GM18867 (cell line): ENCODE measurements around the gene ATF7.
A peak's percentile ranks its signal among the peaks of the same experiment; 100 is the strongest.

Experiments used
- ATAC-seq: cut with Tn5 transposase; IDR thresholded peaks from one replicate; pipeline ENCODE4 v1.9.1; 2021; ENCODE audit warnings: mild to moderate bottlenecking, moderate library complexity; ENCODE audit not compliant: unreplicated experiment

ATF7 gene

DNA sequence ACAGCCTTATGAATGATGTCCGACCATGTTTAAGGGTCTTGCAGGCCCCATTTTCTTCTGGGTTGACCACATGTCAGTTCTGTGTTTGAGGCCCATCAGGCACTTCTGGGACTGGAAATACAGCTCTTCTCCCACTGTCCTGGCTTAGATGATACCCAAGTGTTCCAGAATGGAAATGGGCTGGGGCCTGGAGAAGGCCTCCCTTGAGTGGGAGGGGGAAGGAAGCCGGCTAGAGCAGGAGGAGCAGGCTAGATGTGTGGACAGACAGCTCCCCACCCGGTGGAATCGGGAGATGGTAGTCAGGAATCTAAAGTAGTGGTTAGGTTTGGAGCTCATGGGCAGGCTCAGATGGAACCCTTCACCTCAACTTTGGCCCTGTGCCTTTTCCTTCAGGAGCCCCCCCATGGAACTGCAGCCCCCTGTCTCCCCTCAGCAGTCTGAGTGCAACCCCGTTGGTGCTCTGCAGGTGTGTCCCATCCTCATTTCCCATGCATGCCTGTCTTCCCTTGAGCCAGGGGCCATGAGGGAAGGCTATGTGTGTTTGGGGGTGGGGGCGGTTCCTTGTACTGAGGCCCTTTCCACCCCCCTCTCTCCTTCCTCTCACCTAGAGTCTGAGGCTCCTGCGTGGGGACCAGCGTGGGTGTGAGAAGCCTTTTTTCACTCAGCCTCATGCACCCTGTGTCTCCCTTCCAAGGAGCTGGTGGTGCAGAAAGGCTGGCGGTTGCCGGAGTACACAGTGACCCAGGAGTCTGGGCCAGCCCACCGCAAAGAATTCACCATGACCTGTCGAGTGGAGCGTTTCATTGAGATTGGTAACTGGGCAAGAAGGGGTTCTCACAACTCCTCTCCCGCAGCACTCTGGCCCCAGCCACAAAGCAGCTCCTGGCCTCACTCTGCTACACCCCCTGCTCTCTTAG, 121.9 kb downstream of the ATF7 start:
- no peak for ATAC-seq

- no peak for ATAC-seq
Measured at GRCh38 chr12:53502983-53503728, 123.0 kb downstream of the ATF7 start.

- ATAC-seq, result no peak
Measured at GRCh38 chr12:53502331-53502730, 123.9 kb downstream of the ATF7 start.

DNA sequence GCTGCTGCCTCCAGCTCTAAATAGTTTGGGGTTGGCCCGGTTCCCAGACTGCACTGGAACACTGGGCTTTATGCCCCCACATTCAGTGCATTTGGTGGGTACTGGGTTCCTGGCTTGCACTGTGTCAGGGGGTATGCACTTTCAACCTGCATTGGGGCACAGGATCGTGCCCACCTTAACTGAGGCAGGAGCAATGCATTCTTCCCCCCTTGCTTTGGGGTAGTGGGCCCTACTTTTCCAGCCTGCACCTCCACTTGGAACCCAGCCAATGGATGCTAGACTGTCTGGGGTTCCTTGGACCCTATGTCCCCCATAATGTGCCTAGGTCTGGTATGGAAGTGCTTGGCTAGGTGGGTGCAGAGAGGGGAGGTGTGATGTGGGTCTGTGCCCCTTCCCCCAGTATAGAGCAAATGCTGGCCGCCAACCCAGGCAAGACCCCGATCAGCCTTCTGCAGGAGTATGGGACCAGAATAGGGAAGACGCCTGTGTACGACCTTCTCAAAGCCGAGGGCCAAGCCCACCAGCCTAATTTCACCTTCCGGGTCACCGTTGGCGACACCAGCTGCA, 124.5 kb downstream of the ATF7 start:
- no peak for ATAC-seq

- ATAC-seq, result peak; percentile 71
Measured at GRCh38 chr12:53500776-53501614, 125.2 kb downstream of the ATF7 start, which contains the start of gene TARBP2. Gene TARBP2, plus strand, starts transcription at chr12:53501283. Its CDS starts 126 bp downstream, at chr12:53501409.

- no peak for ATAC-seq
Measured at GRCh38 chr12:53500142-53500775, 125.9 kb downstream of the ATF7 start.

DNA sequence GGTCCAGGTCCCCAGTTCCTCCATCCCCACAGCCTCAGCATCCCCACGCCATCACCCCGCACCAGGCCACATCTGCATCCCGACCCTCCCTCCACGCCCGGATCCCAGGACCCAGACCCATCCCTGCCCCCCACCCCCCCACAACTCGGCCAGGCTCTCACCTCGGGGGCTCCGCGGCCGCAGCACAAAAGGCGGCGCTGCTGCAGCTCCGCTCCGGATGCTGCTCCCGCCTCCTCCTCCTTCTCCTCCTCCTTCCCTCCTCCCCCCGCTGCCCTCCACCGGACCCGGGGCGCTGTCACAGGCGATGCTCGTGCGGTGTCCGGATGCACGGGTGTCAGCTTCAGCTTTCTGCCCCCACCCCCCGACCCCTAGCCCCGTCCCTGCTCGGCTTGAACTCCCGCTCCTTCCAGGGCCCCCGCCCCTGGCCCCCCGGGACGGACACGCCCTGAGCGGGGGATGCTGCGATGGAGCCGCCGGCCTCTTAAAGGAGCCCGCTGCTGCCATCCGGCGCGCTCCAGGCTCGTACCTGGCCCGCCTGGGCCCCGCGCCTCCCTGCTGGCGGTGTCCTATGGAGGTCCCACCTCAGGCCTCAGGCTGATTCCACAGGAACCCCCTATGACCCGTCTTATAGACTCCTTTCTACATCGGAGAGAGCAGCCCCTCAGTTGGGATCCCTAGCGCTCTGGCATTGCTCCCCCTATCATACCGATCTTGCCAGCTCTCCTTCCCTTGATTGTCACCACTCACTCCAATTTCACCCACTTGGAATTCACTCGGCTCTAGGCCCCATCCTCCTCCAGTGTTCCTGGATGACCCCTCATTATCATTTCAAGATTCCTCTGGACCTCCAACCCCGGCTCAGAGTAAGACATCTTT, 126.7 kb downstream of the ATF7 start, which contains the start of gene MAP3K12:
MAP3K12 (minus strand) TSS at position 193 of the 876 bp plus-strand sequence. CDS start 12,067 bp downstream, outside the sequence.
- no peak for ATAC-seq

DNA sequence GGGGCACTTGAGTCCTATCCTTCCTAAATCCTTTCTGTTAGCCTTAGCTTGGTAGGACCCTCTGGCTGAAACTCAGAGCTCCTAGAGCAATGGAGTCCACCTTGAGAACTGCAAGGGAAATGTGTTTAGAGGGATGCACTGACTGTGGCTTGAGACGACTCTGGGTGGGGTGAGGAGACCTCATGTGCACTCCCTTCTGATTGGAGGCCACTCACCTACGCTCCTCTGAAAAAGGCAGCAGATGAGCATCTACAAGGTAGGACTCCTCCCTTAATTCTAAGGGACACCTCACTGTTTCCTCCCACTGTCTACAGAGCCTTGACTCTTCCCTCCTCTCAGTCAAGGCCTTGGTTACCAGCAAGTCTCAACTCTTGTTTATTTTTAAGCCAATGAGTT, 127.9 kb downstream of the ATF7 start:
- ATAC-seq, result no peak

DNA sequence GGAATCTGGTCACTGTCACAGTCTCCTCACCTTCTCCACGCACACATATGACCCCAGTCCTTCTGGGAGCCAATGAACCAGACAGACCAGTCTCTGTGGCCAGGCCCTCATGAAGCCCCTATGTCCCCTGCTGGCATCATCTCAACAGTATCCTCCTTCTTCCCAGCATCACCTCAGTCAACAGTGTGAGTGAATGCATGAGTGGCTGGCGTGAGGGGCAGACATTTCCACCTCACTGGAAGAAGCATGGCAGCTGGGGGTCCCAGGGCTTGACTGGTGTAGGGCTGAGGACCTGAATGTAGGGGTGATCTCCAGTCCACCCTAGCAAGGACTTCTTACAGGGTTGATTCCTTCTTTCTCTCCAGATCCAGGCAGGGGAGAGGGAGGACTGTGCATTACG, 128.7 kb downstream of the ATF7 start:
- ATAC-seq, result no peak

GRCh38 chr12:53496752-53497032, 129.5 kb downstream of the ATF7 start:
- no peak for ATAC-seq

DNA sequence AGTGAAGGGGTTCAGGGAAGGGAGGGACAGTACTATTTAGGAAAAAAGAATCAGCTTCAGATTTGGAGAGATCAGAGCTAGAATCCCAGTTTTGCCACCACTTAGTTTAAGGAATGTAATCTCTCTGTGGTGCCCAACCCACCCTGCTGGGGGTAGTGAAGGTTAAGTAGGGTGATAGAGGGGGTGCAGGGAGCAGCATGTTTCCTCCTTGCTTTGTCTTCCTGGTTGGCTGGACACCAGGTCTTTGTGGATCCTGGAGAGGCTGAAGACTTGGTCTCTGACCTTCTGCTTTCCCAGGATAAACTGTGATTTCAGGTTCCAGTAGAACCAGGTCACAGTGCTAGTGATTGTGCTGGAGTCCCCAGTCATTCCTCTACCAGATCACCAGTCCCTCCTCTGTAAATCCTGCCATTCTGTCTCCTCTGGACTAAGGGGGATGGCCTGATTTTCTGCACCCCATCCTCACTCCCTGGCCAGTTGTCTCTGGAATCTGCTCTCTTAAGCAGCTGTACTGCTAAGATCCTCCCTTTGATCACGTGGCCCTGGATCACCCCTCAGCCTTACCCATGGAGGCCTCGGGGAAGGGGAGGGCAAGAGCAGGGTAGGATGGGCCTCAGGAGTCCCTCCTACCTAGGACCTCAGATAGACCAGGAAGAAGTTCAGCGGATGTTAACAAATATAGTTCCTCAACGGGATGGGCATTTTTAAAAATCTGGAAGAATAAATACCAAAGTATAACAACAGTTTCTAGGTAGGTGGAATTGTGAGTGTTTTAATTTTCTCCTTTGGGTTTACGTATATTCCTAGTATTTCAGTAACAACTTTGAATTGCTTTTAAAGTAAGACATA, 130.1 kb downstream of the ATF7 start:
- no peak for ATAC-seq

- ATAC-seq, result no peak
Measured at GRCh38 chr12:53493610-53494391, 132.4 kb downstream of the ATF7 start.

DNA sequence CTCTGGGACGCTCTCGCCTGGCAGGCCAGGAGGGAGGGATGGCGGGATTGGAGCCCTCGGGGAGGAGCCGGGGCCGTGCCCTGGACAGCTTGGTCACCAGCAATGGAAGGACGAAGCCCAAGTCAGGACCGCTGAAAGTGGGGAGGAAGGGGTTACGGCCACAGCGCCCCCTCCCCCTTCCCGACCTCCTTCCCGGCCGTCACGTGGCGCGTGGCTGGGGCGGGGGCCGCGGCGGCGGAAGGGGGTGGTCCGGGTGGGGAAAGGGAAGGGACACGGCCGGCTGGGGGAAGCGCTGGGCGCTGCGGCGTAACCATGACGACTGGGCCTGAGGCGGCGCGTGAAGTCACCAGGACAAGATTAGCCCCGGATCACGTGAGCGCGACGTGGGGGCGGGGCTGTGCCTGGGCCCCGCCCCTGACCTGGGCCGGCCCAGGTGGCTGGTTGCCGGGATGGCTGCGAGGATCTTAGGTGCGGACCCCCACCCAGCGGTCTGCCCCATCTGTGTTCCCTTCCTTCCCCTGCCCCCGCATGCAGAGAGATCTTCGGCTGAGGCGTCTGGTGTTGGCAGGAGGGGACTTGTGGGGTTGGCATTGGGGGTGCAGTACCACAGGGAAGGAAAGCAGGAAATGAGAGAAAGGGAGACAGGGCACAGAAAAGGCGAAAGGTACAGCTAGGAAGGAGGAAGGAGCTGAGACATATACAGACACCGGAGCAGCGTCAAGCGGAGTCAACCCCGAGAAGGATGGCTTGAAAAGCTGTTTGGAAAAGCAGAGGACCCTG, 133.2 kb downstream of the ATF7 start:
- ATAC-seq, result peak; percentile 93

- ATAC-seq, result no peak
Measured at GRCh38 chr12:53492188-53492587, 134.0 kb downstream of the ATF7 start.

DNA sequence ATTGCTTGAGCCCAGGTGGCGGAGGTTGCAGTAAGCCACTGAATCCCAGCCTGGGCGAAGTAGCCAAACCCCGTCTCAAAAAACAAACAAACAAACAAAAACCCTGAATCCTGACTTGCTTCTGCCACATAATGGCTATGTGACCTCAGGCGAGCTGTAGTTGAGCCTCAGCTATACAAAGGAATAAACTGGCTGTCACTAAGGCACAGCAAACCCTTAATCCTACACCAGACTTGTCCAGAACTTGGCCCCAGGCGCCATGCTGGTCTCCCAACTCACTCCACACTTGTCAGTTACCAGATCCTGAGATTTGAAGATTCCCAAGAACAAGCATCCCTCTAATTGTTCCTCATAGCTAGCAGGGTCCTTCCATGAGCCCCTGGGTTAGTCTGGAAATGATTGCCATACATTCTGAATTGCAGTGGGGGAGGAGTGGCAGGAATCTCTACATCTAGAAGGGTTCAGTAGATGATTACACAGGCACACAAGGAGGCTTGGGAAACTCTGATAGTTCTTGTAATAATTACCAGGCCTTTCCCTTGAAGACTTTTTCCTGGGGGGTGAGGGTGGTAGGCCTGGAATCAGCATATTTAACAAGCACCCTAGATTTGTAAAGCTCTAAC, 136.8 kb downstream of the ATF7 start:
- ATAC-seq, result no peak

DNA sequence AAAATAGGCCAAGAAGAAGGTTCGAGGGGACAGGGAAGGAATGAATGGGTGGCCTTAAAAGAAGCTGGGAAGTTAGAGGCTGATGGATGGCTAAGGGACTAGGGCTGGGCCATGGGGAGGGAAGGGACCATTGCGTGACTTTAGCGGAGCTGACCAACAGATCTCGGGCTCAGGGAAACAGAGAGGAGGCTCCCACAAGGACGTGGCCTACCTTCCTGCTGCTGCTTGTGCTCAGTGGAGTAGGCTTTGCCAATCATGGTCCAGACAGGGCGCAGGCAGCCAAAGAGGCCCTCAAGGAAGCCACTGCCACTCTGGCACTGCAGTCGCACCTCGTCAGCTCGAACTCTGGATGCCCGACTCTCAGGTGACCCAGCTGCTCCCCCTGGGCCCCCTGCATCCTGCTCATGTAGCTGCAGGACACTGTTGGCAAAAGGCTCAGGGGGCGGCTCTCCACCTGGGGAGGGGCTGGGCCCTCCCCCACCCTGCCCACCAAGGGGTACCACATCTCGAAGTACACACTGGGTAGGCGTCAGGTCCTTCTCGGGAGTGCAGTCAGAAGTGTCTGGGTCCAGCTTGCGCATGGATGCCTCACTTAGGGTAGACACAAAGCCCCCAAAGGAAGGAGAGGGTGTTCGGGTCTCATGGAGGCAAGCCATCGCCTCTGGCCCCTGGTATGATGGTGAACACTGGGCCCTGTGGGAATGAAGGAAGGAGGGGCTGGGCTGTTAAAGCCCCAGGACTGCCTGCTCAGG, 139.3 kb downstream of the ATF7 start:
- no peak for ATAC-seq
